NCI-H748 (cell line): ENCODE measurements around the gene TFEB.

ENCODE experiments used
- DNase-seq: peaks from one replicate; lab custom pipeline; 2025; ENCODE audit not compliant: unreplicated experiment; lab: John Stamatoyannopoulos, UW

The TFEB gene

GRCh38 chr6:41641352-41641925 lies 94.0 kb downstream of the TFEB start:
- no peak for DNase-seq

GRCh38 chr6:41640426-41640825 lies 95.0 kb downstream of the TFEB start:
- no peak for DNase-seq

DNA sequence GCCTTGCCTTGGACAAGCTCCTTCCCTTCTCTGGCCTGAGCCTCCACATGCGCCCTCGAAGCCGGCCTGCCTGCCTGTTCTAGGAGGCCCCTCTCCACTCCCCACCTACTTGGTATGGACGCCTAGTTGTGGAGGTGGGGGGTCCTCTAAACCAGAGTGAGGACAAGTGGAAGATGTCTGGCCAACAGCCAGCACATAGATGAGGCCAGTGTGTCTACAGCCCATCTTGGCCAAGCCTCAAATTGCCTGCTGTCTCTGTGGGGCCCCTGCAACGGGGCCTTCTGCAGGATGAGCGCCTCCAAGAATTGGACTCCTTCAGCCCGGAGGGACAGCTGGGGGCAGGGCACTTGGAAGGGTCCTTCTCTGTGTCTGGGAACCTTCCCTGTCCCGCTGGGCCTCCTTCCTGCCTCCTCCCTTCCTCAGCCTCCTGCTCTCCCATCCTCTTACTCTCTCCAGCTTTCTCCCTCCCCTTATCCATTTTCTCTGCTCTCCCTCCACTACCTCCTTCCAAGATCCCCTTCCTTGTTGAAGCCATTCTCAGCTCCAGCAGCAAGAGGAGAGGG lies 95.5 kb downstream of the TFEB start:
- no peak for DNase-seq

DNA sequence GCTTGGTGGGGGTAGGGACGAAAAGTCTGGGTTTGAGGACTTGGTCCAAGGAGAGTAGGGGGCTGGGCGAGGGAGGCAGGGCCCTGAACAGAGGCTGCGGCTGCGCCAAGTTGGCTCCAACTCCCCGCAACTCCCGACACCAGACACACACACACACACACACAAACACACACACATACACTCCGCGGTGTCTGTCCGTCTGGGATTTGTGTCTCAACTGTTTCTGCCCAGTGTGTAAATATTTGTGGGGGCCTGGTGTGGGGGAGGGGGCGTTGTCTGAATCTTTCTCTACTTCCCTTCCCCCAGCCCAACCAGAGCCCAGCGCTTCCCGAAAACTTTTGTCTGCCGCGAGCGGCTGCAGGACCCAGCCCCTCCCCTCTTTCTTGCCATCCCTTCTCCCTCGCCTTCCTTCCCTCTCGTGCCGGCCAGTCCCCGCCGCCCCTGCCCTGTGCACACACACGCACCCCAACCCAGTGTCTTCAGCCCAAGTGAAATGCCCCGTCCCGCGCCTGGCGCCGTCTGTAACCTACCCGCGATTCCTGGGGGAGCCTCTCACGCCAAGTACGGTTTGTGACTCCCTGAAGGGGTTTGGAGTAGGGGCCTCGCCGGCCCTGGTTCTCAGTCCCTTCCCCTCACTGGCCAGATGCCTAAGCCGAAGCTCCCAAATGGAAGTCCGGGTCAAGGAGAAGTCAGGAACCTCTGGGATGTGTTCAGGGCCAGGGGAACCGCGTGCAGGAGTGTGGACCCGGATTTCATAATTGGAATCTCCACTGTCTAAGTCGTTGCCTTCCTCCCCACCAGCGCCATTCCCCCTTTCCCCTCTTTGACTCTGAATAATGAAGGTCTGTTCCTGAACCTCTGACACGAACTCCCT lies 96.2 kb downstream of the TFEB start:
- DNase-seq: peak; percentile 48

DNA sequence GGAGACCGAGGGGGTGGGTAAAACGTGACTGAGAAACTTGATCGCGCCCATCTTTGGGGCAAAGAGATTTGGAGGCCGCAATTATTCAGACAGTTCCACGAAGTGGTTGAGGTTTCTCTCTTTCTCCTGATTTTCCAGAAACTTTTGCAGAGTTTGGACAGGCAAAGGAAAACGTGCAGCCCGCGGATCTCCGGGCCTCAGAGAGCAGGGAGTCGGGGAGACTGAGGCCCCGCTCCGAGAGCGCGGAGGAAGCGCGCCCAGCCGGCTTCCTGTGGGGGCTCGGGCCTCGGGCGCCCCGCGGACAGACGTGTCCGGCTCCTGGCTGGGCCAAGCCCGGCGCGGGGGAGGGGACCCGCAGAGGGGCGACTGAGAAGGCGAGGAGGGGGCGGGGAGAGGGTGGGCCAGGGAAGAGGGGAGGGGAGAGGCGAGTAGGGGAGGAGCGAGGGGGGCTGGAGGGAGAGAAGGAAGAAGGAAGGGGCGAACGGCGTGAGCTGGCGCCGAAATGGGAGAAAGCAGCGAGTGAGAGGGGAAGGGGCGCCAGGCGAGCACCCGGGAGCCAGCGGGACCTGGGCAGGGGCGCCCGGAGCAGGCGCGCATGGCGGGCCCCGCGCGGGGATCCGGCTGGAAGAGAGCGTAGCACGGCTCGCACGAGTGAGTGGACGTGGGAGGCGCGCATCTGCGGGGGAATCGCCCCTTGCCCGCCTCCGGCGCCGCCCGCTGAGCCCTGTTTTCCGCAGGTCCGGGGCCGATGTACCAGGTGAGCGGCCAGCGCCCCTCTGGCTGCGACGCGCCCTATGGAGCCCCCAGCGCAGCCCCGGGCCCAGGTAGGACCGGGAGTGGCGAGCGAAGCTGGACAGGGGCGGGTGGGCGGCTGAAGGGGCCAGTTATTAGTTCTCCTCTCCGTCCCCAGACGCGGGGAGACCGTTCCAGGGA lies 97.1 kb downstream of the TFEB start, which contains the start of gene MDFI:
MDFI (plus strand) TSS at position 467 of the 933 bp plus-strand sequence; CDS start at position 749, 282 bp downstream.
- DNase-seq: peak; percentile 67

- DNase-seq: peak; percentile 55
Observed at GRCh38 chr6:41637194-41638001, 98.0 kb downstream of the TFEB start.

DNA sequence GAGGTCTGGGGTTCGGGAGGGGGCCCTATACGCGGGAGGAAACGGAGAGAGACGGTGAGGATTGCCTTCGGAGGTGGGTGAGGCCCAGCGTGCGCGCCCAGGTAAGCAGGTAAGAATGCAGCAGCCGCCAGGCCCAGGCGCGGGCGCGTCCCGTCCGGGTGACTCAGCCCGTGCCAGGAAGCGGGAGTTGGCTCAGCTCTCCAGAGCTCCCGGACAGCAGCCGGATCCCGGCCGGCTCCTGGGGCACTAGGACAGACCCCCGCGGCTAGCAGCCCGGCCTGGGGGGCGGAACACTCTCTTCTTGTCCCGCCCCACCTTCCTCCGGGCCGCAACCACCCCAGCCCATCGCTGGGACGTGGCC lies 98.6 kb downstream of the TFEB start:
- DNase-seq: no peak

- no peak for DNase-seq
Observed at GRCh38 chr6:41635365-41635764, 100.0 kb downstream of the TFEB start.

GRCh38 chr6:41634657-41635056 lies 100.8 kb downstream of the TFEB start:
- peak; percentile 33 for DNase-seq
